IPS-18c (cell line): ENCODE data around the gene MYO1H.
"Not testable (repeated sequence)": the region's sequence is repeated elsewhere in the genome, so short reads cannot be mapped to it uniquely, and the experiment has no call there.

Experiments
- H3K4me3 ChIP-seq: 2 replicates; pipeline ENCODE4 v1.7.0; 2013; ENCODE audit warnings: low read depth, mild to moderate bottlenecking, low read length, moderate library complexity; ENCODE audit not compliant: insufficient read depth
- H3K9me3 ChIP-seq: one replicate; pipeline ENCODE4 v1.6.1; 2013; ENCODE audit warnings: mild to moderate bottlenecking, low read length, moderate library complexity; ENCODE audit not compliant: control insufficient read depth, insufficient read depth

The MYO1H gene

GRCh38 chr12:109469517-109469916 lies 121.8 kb downstream of the MYO1H start:
- no peak overlapping the region for H3K4me3 ChIP-seq
- no peaks in the 10 kb centered on the region for H3K9me3 ChIP-seq

GRCh38 chr12:109473006-109473405 lies 125.3 kb downstream of the MYO1H start:
- H3K9me3 ChIP-seq: no peaks in the 10 kb centered on the region

GRCh38 chr12:109473526-109474270 lies 126.0 kb downstream of the MYO1H start:
- not testable (repeated sequence) for H3K9me3 ChIP-seq, H3K4me3 ChIP-seq

More at GRCh38 chr12:109473006-109473405, 125.3 kb downstream of the MYO1H start:
- H3K4me3 ChIP-seq: no peak overlapping the region

- H3K4me3 ChIP-seq: no peak overlapping the region
- H3K9me3 ChIP-seq: no peaks in the 10 kb centered on the region
Measured at GRCh38 chr12:109475121-109475520, 127.4 kb downstream of the MYO1H start.

GRCh38 chr12:109475993-109476806 lies 128.5 kb downstream of the MYO1H start:
- Histone ChIP-seq H3K9me3 (no peaks in the 10 kb centered on the region), H3K4me3 (peak overlapping the region; percentile 91)

- no peaks in the 10 kb centered on the region for H3K9me3 ChIP-seq
- H3K4me3 ChIP-seq: peak overlapping the region; percentile 91
Measured at GRCh38 chr12:109476807-109477184, 129.1 kb downstream of the MYO1H start.

GRCh38 chr12:109477185-109477962 lies 129.7 kb downstream of the MYO1H start, which contains the start of the genes KCTD10 and UBE3B:
TSS of gene KCTD10 (minus strand) at chr12:109477300. CDS start at chr12:109477262, 38 bp downstream.
TSS of gene UBE3B (plus strand) at chr12:109477634. CDS start at chr12:109483552, 5,918 bp downstream.
- H3K4me3 ChIP-seq: peak within 1 kb of the TSS; percentile 91

GRCh38 chr12:109477963-109478315 lies 130.2 kb downstream of the MYO1H start:
- Histone ChIP-seq H3K4me3 (peak overlapping the region; percentile 91), H3K9me3 (no peaks in the 10 kb centered on the region)

More at GRCh38 chr12:109477185-109477962, 129.7 kb downstream of the MYO1H start, which contains the start of the genes KCTD10 and UBE3B:
- H3K9me3 ChIP-seq: no peaks in the 10 kb centered on the region

- Histone ChIP-seq H3K4me3 (no peak overlapping the region), H3K9me3 (no peaks in the 10 kb centered on the region)
Measured at GRCh38 chr12:109479761-109480160, 132.1 kb downstream of the MYO1H start.

- Histone ChIP-seq H3K4me3 (no peak overlapping the region), H3K9me3 (no peaks in the 10 kb centered on the region)
Measured at GRCh38 chr12:109480356-109480755, 132.7 kb downstream of the MYO1H start.

GRCh38 chr12:109481863-109482262 lies 134.2 kb downstream of the MYO1H start:
- no peak overlapping the region for H3K4me3 ChIP-seq
- no peaks in the 10 kb centered on the region for H3K9me3 ChIP-seq

GRCh38 chr12:109482491-109482890 lies 134.8 kb downstream of the MYO1H start:
- Histone ChIP-seq H3K4me3 (no peak overlapping the region), H3K9me3 (no peaks in the 10 kb centered on the region)

- H3K9me3 ChIP-seq: no peaks in the 10 kb centered on the region
- H3K4me3 ChIP-seq: no peak overlapping the region
Measured at GRCh38 chr12:109482894-109483293, 135.2 kb downstream of the MYO1H start.

- Histone ChIP-seq H3K4me3 (no peak overlapping the region), H3K9me3 (no peaks in the 10 kb centered on the region)
Measured at GRCh38 chr12:109483346-109483745, 135.6 kb downstream of the MYO1H start.

GRCh38 chr12:109485201-109485600 lies 137.5 kb downstream of the MYO1H start:
- Histone ChIP-seq H3K4me3 (no peak overlapping the region), H3K9me3 (no peaks in the 10 kb centered on the region)

- H3K9me3 ChIP-seq: no peaks in the 10 kb centered on the region
- H3K4me3 ChIP-seq: no peak overlapping the region
Measured at GRCh38 chr12:109487181-109488050, 139.7 kb downstream of the MYO1H start.
